Breast epithelium (tissue), 3 donors: ENCODE results near the gene PEX5L.

Experiments
- CTCF ChIP-seq, 3 donors: fragments of 450-650 bp; IDR thresholded peaks; one replicate each; pipeline ENCODE4 v1.5.1; 2016 to 2017; ENCODE audit warnings: antibody characterized with exemption in 3 of 3, mild to moderate bottlenecking in 3 of 3, moderate library complexity in 3 of 3
- POLR2AphosphoS5 ChIP-seq, 3 donors: sonication (generic); formaldehyde crosslinking; IDR thresholded peaks; one replicate each; pipeline ENCODE4 v1.6.1; 2017; ENCODE audit warnings: antibody characterized with exemption in 3 of 3

GRCh38 chr3:179750720-179751328, 285.9 kb downstream of the PEX5L start:
- TF ChIP-seq CTCF (IDR thresholded peaks at IDR 0.05) (peak in 1 of 3 donors; percentile 21), POLR2AphosphoS5 (IDR thresholded peaks at IDR 0.05) (no peak)
